Upper lobe of left lung (tissue), 6 donors: ENCODE measurements around the gene RASA3. TPM values are rescaled to one million over a fixed set of nuclear protein-coding genes. Genes with fewer than 3 reads are reported as not detected.
A peak's percentile ranks its signal among the peaks of the same experiment; 100 is the strongest.

ENCODE experiments used
- ATAC-seq, 2 donors: fragments of 200-7000 bp; cut with Tn5 transposase; one replicate each; pipeline ENCODE4 v1.9.1; 2022; ENCODE audit warnings: mild to moderate bottlenecking in 2 of 2, moderate library complexity in 2 of 2; ENCODE audit not compliant: low FRiP score in 2 of 2
- DNase-seq, 2 donors: peaks; one replicate each; pipeline ENCODE4 v3.0.0-alpha.2; 2019 to 2020
- H3K27ac ChIP-seq, 4 donors: fragments of 200-600 bp; sonication (generic); one replicate each; pipeline ENCODE4 v1.5.1; 2016 to 2019
- H3K27me3 ChIP-seq, 4 donors: fragments of 200-600 bp; sonication (generic); one replicate each; pipeline ENCODE4 v1.5.1; 2017 to 2019
- H3K36me3 ChIP-seq, 4 donors: fragments of 200-600 bp; sonication (generic); one replicate each; pipeline ENCODE4 v1.5.1; 2016 to 2019
- H3K4me1 ChIP-seq, 4 donors: fragments of 200-600 bp; sonication (generic); one replicate each; pipeline ENCODE4 v1.5.1; 2018 to 2019
- H3K4me3 ChIP-seq, 4 donors: fragments of 200-600 bp; sonication (generic); one replicate each; pipeline ENCODE4 v1.5.1; 2017 to 2019; ENCODE audit warnings: mild to moderate bottlenecking in 2 of 4, moderate library complexity in 1 of 4
- H3K9me3 ChIP-seq, 4 donors: fragments of 200-600 bp; sonication (generic); one replicate each; pipeline ENCODE4 v1.5.1; 2018 to 2019
- CTCF ChIP-seq, 6 experiments: fragments of 450-650 bp in 4 of 6; fragments of 200-600 bp in 2 of 6; sonication (generic) in 2 of 6; IDR thresholded peaks; one replicate each; pipeline ENCODE4 v1.5.1; 2016 to 2019; ENCODE audit warnings: antibody characterized with exemption in 6 of 6
- EP300 ChIP-seq, 4 donors: sonication (generic); formaldehyde crosslinking; IDR thresholded peaks; one replicate each; pipeline ENCODE4 v1.5.1; 2017; ENCODE audit warnings: antibody characterized with exemption in 4 of 4, control low read depth in 2 of 4
- POLR2A ChIP-seq, 4 donors: fragments of 450-650 bp; IDR thresholded peaks; one replicate each; pipeline ENCODE4 v1.5.1; 2016 to 2017; ENCODE audit warnings: antibody characterized with exemption in 4 of 4, mild to moderate bottlenecking in 2 of 4
- POLR2AphosphoS5 ChIP-seq, 2 donors: sonication (generic); formaldehyde crosslinking; IDR thresholded peaks; one replicate each; pipeline ENCODE4 v1.5.1; 2017; ENCODE audit warnings: antibody characterized with exemption in 2 of 2
- WGBS, 2 donors: methylation state at CpG; one replicate each; pipeline ENCODE4 v1.1.5; 2017 to 2018; 5-methylcytosine and 5-hydroxymethylcytosine counted together
- total RNA-seq, 6 donors: library from RNA; depleted of rRNA in 4 of 6; stranded (reverse); fragments of >200 nt in 4 of 6; gene quantifications; one replicate each; pipeline versions ENCODE4 v1.1.0 to v1.2.1, GENCODE V29; 2016 to 2021
- donor health status: DM: no; HTN: no; CAD: no; lungs with moderate emphysema.
- donor health status: DM: no; HTN: yes; CAD: no; lungs with severe emphysema.

RASA3 gene
- total RNA-seq, 6 donors from 2014 or later = 11.4 to 52.4 (median 18.4) TPM

DNA sequence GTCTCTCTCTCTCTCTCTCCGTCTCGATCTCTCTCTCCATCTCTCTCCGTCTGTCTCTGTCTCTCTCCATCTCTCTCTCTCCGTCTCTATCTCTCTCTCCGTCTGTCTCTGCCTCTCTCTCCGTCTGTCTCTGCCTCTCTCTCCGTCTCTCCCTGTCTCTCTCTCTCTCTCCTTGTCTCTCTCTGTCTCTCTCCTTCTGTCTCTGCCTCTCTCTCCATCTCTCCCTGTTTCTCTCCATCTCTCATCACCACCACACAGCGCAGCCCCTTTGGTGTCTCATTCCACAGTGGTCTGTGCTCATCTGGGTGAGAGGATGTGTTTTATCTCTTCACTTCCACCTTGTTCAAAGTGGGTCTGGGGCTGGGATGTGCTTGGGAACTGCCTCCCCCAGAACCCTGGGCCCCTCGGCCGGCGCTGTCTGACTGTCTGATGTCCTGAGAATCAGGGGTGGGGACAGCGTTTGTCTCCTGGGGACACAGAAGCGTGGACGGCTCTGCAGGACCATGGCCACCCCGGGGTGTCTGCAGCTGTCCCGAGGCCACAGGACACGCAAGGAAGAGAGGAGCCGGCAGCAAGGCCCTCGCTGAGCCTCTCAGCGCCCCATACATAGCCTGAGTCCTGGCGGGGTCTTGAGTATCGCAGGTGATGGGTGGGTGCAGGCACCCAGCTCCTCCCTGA is 118.3 kb downstream of the RASA3 start:
- H3K4me1 ChIP-seq = peaks cover 0 to 3% (median 0%) of the 10 kb centered on the region in 4 donors
- H3K27ac ChIP-seq = no peak overlapping the region
- no peaks in the 10 kb centered on the region for H3K27me3 ChIP-seq
- peaks cover 2 to 87% (median 56%) of the 10 kb centered on the region in 4 donors for H3K36me3 ChIP-seq
- WGBS, 2 donors = 94 to 96% methylated on average over 12 to 21 of the region's 22 CpGs
- ATAC-seq (no peak), DNase-seq (peak in 1 of 2 donors; percentile 70)
- no peak for TF ChIP-seq CTCF (IDR thresholded peaks at IDR 0.05)
- TF ChIP-seq POLR2AphosphoS5 (IDR thresholded peaks at IDR 0.05) = no peak
- TF ChIP-seq POLR2A (IDR thresholded peaks at IDR 0.05) = no peak
- TF ChIP-seq EP300 (IDR thresholded peaks at IDR 0.05) = no peak
- H3K4me3 ChIP-seq = no peak overlapping the region
- H3K9me3 ChIP-seq = no peaks in the 10 kb centered on the region

DNA sequence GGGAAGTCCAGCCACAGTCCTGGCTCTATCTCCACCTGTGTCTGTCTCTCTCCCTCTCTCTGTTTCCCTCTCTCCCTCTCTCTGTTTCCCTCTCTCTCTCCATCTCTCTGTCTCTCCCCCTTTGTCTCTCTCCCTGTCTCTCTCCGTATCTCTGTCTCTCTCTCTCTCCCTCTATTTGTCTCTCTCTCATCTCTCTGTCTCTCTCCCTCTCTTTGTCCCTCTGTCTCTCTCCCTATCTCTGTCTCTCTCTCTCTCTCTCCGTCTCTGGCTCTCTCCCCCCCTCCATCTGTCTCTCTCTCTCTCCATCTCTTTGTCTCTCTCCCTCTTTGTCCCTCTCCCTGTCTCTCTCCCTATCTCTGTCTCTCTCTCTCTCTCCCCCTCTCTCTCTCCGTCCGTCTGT is 119.1 kb downstream of the RASA3 start:
- 72 to 94% methylated on average over 4 of the region's 4 CpGs for WGBS, 2 donors
- Histone ChIP-seq H3K36me3 (peaks cover 2 to 85% (median 53%) of the 10 kb centered on the region in 4 donors), H3K9me3 (no peaks in the 10 kb centered on the region), H3K27me3 (no peaks in the 10 kb centered on the region), H3K27ac (no peak overlapping the region), H3K4me1 (peaks cover 0 to 3% (median 0%) of the 10 kb centered on the region in 4 donors), H3K4me3 (no peak overlapping the region)
- no peak for TF ChIP-seq POLR2AphosphoS5 (IDR thresholded peaks at IDR 0.05)
- no peak for TF ChIP-seq CTCF (IDR thresholded peaks at IDR 0.05)
- TF ChIP-seq POLR2A (IDR thresholded peaks at IDR 0.05) = no peak
- no peak for TF ChIP-seq EP300 (IDR thresholded peaks at IDR 0.05)
- no peak for ATAC-seq
- DNase-seq = no peak

GRCh38 chr13:114012921-114013320 is 119.5 kb downstream of the RASA3 start:
- H3K9me3 ChIP-seq = no peaks in the 10 kb centered on the region
- ATAC-seq = no peak

DNA sequence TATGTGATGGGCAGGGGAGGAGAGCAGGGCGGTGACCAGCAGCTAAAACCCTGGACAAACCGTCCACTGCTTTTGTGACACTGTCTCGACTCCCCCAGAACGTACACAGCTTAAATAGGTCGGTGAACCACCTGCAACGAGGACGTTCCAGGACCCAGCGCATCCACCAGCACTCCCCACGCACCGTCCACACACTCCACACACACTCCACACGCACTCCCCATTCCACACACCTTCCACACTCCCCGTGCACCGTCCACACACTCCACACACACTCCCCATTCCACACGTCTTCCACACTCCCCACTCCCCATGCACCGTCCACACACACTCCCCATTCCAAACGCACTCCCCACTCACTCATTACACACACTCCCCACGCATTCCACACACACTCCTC is 120.3 kb downstream of the RASA3 start:
- Histone ChIP-seq H3K36me3 (peaks cover 2 to 73% (median 47%) of the 10 kb centered on the region in 4 donors), H3K27me3 (no peaks in the 10 kb centered on the region), H3K4me3 (no peak overlapping the region), H3K9me3 (no peaks in the 10 kb centered on the region), H3K4me1 (peaks cover 0 to 3% (median 0%) of the 10 kb centered on the region in 4 donors), H3K27ac (no peak overlapping the region)
- ATAC-seq (no peak), DNase-seq (peak in 1 of 2 donors; percentile 10)
- no peak for TF ChIP-seq POLR2A (IDR thresholded peaks at IDR 0.05)
- WGBS, 2 donors = 89 to 90% methylated on average over 17 of the region's 17 CpGs

More at GRCh38 chr13:114012921-114013320, 119.5 kb downstream of the RASA3 start:
- peaks cover 2 to 81% (median 51%) of the 10 kb centered on the region in 4 donors for H3K36me3 ChIP-seq
- no peaks in the 10 kb centered on the region for H3K27me3 ChIP-seq
- no peak overlapping the region for H3K27ac ChIP-seq
- no peak for TF ChIP-seq POLR2A (IDR thresholded peaks at IDR 0.05)
- no peak for TF ChIP-seq EP300 (IDR thresholded peaks at IDR 0.05)
- no peak for TF ChIP-seq POLR2AphosphoS5 (IDR thresholded peaks at IDR 0.05)
- no peak for TF ChIP-seq CTCF (IDR thresholded peaks at IDR 0.05)
- H3K4me3 ChIP-seq = no peak overlapping the region
- H3K4me1 ChIP-seq = peaks cover 0 to 3% (median 0%) of the 10 kb centered on the region in 4 donors
- peak in 1 of 2 donors; percentile 53 for DNase-seq
- 93% methylated on average over 18 to 21 of the region's 21 CpGs for WGBS, 2 donors

GRCh38 chr13:114011226-114011625 is 121.2 kb downstream of the RASA3 start:
- WGBS, 2 donors = 92 to 93% methylated on average over 19 of the region's 19 CpGs
- DNase-seq (peak in 1 of 2 donors; percentile 74), ATAC-seq (no peak)

More at GRCh38 chr13:114011226-114011625, 121.2 kb downstream of the RASA3 start:
- H3K9me3 ChIP-seq = no peaks in the 10 kb centered on the region
- no peak for TF ChIP-seq POLR2A (IDR thresholded peaks at IDR 0.05)
- TF ChIP-seq CTCF (IDR thresholded peaks at IDR 0.05) = no peak
- no peak for TF ChIP-seq EP300 (IDR thresholded peaks at IDR 0.05)
- no peak for TF ChIP-seq POLR2AphosphoS5 (IDR thresholded peaks at IDR 0.05)
- no peak overlapping the region for H3K27ac ChIP-seq
- H3K27me3 ChIP-seq = no peaks in the 10 kb centered on the region
- H3K4me3 ChIP-seq = no peak overlapping the region
- peaks cover 0 to 3% (median 0%) of the 10 kb centered on the region in 4 donors for H3K4me1 ChIP-seq
- H3K36me3 ChIP-seq = peaks cover 2 to 64% (median 43%) of the 10 kb centered on the region in 4 donors
